Esophagus muscularis mucosa (tissue), 4 donors: ENCODE data around the gene C17orf114.

ENCODE experiments used
- DNase-seq: peaks from one replicate; pipeline ENCODE4 v3.0.0-alpha.2; 2017; ENCODE audit errors: extremely low spot score
- H3K27ac ChIP-seq, 4 donors: fragments of 200-600 bp; sonication (generic); replicated peaks in 1 of 4; 1 replicate in 3 of 4; 2 replicates in 1 of 4; pipeline ENCODE4 v1.5.1; 2016 to 2019; ENCODE audit warnings: mild to moderate bottlenecking in 1 of 4
- H3K27me3 ChIP-seq, 4 donors: fragments of 200-600 bp; sonication (generic); one replicate each; pipeline versions ENCODE4 v1.5.1 to v1.6.0; 2016 to 2019
- H3K36me3 ChIP-seq, 4 donors: fragments of 200-600 bp; sonication (generic); one replicate each; pipeline ENCODE4 v1.5.1; 2016 to 2019
- H3K4me1 ChIP-seq, 4 donors: fragments of 200-600 bp; sonication (generic); one replicate each; pipeline ENCODE4 v1.5.1; 2016 to 2019
- H3K4me3 ChIP-seq, 4 donors: fragments of 200-600 bp; sonication (generic); 1 replicate in 2 of 4; 2 replicates in 2 of 4; pipeline ENCODE4 v1.5.1; 2016 to 2019; ENCODE audit warnings: mild to moderate bottlenecking in 4 of 4, moderate library complexity in 1 of 4
- H3K9me3 ChIP-seq, 4 donors: fragments of 200-600 bp; sonication (generic); 1 replicate in 3 of 4; 2 replicates in 1 of 4; pipeline ENCODE4 v1.5.1; 2016 to 2019
- EP300 ChIP-seq: sonication (generic); formaldehyde crosslinking; IDR thresholded peaks from one replicate; pipeline ENCODE4 v1.6.1; 2017; ENCODE audit warnings: antibody characterized with exemption
- POLR2A ChIP-seq: fragments of 450-650 bp; IDR thresholded peaks from one replicate; pipeline ENCODE4 v1.6.1; 2017; ENCODE audit warnings: antibody characterized with exemption, moderate library complexity, mild to moderate bottlenecking, low read depth
- POLR2AphosphoS5 ChIP-seq, 2 donors: sonication (generic); formaldehyde crosslinking; IDR thresholded peaks; one replicate each; pipeline ENCODE4 v1.6.1; 2017; ENCODE audit warnings: antibody characterized with exemption in 2 of 2
- WGBS: methylation state at CpG from one replicate; pipeline ENCODE4 v1.1.5; 2018; 5-methylcytosine and 5-hydroxymethylcytosine counted together
- intact Hi-C: fragments of 100-400 bp; cut with DNase I; formaldehyde crosslinking; loops from one replicate; pipeline ENCODE4 v1.15.1; 2023
- TF ChIP-seq, protein P1 (sequence below), 3 experiments: fragments of 200-600 bp in 2 of 3; fragments of 450-650 bp in 1 of 3; sonication (generic) in 2 of 3; IDR thresholded peaks; one replicate each; pipeline ENCODE4 v1.5.1; 2017 to 2019; ENCODE audit warnings: antibody characterized with exemption in 3 of 3, mild to moderate bottlenecking in 2 of 3, moderate library complexity in 1 of 3

C17orf114 gene

DNA sequence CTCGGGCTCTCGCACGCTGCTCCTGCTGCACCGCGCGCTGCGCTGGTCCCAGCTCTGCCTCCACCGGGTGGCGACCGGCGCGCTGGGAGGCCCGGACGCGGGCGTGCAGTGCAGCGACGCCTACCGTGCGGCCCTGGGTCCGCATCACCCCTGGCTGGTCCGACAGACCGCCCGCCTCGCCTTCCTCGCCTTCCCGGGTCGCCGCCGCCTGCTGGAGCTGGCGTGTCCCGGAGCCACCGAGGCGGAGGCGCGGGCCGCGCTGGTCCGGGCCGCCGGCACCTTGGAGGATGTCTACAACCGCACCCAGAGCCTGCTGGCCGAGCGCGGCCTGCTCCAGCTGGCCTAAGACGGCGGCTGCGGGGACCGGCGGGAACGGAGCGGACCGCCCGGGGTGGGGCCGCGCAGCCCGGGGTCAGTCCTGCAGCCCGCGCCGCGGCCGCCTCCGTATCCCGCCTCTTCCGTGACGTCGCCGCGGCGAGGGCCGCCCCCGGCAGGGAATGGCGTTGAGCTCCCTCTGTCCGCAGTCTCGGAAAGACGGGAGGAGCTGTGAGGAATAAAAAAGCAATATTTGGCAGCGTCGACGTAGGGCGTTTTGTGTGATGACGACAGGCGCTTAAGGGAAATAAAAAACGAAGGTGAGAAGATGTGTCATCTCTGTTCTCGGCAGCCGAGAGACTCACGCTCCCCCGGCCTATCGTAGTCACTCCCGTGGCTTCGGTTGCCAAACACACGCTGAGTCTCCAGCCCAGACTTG, 12.0 kb downstream of the C17orf114 start:
- H3K27me3 ChIP-seq: peaks cover 0 to 9% (median 3%) of the 10 kb centered on the region in 4 donors
- intact Hi-C loops: loop anchor here (2.0 kb wide), 1 partner anchor 57 kb away; no protein-coding TSS in a partner anchor
- WGBS: 0% methylated on average over 19 of the region's 91 CpGs
- TF ChIP-seq EP300 (no peak), POLR2A (peak; percentile 54), POLR2AphosphoS5 (IDR thresholded peaks at IDR 0.05) (peak; percentile 73 to 94)
- TF ChIP-seq, protein P1, sequence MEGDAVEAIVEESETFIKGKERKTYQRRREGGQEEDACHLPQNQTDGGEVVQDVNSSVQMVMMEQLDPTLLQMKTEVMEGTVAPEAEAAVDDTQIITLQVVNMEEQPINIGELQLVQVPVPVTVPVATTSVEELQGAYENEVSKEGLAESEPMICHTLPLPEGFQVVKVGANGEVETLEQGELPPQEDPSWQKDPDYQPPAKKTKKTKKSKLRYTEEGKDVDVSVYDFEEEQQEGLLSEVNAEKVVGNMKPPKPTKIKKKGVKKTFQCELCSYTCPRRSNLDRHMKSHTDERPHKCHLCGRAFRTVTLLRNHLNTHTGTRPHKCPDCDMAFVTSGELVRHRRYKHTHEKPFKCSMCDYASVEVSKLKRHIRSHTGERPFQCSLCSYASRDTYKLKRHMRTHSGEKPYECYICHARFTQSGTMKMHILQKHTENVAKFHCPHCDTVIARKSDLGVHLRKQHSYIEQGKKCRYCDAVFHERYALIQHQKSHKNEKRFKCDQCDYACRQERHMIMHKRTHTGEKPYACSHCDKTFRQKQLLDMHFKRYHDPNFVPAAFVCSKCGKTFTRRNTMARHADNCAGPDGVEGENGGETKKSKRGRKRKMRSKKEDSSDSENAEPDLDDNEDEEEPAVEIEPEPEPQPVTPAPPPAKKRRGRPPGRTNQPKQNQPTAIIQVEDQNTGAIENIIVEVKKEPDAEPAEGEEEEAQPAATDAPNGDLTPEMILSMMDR (IDR thresholded peaks at IDR 0.05): peak; percentile 81 to 85 (median 82)
- peak overlapping the region; percentile 94 to 98 (median 98) for H3K27ac ChIP-seq
- H3K4me3 ChIP-seq: peak overlapping the region; percentile 71 to 84 (median 74)
- peak; percentile 94 for DNase-seq
- no peaks in the 10 kb centered on the region for H3K36me3 ChIP-seq
- peaks cover 33 to 47% (median 45%) of the 10 kb centered on the region in 4 donors for H3K4me1 ChIP-seq
- H3K9me3 ChIP-seq: no peaks in the 10 kb centered on the region

DNA sequence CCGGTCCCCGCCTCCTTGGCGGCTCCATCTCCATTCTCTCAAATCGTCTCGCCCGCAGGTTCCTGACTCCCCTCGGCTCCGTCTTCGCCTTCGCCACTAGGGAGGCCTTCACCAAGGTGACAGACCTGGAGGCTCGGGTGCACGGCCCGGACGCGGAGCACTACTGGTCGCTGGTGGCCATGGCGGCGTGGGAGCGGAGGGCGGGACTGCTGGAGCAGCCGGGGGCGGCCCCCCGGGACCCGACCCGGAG, 12.5 kb downstream of the C17orf114 start:
- Histone ChIP-seq H3K36me3 (no peaks in the 10 kb centered on the region), H3K4me3 (peak overlapping the region; percentile 71 to 84 (median 74)), H3K4me1 (peaks cover 36 to 50% (median 49%) of the 10 kb centered on the region in 4 donors), H3K9me3 (no peaks in the 10 kb centered on the region), H3K27me3 (peaks cover 0 to 13% (median 4%) of the 10 kb centered on the region in 4 donors), H3K27ac (peak overlapping the region; percentile 94 to 98 (median 98))
- TF ChIP-seq, protein P1 (IDR thresholded peaks at IDR 0.05): no peak
- TF ChIP-seq POLR2A: no peak
- no peak for TF ChIP-seq EP300
- TF ChIP-seq POLR2AphosphoS5 (IDR thresholded peaks at IDR 0.05): no peak
- 0% methylated on average over 20 of the region's 25 CpGs for WGBS
- intact Hi-C loops: loop anchor here (2.0 kb wide), 1 partner anchor 57 kb away; no protein-coding TSS in a partner anchor
- DNase-seq: no peak

DNA sequence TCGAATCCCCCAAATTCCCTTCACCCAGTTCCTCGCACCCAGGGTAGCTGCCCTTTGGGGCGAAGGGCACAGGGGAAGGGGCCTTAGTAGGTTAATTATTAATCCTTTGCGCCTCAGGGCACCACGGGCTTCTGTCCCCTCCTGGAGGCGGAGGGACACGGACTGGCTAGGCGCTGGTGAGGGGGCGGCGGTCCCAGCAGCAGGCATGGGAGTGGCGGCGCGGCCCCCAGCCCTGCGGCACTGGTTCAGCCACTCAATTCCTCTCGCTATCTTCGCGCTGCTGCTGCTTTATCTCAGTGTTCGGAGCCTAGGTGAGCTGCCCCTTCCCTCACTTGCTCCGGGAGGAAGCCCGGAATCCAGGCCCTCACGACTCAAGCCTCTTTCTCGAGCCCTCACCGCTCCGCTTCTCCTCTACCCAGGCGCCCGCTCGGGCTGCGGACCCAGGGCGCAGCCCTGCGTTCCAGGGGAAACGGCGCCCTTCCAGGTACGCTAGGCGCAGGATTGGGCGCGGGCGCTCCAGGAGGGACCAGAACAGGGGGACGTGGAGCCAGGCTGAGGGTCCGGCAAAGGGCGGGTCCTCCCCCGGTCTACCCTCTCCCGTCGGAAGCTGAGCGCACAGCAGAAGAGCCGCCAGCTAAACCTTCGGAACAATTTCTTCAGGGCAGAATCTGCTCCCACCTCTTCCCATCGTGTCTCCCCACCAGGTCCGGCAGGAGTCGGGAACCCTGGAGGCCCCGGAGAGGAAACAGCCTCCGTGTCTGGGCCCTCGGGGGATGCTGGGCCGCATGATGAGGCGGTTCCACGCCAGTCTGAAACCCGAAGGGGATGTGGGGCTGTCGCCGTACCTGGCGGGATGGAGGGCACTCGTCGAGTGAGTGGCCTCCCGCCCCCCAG, 13.1 kb downstream of the C17orf114 start, which contains the start of gene GLTPD2:
GLTPD2 (plus strand) TSS at position 158 of the 894 bp plus-strand sequence; CDS start at position 206, 48 bp downstream.
- intact Hi-C loops: loop anchor here (2.0 kb wide), 1 partner anchor 56 kb away; no protein-coding TSS in a partner anchor
- Histone ChIP-seq H3K27me3 (peaks cover 0 to 17% (median 4%) of the 10 kb centered on the region in 4 donors), H3K36me3 (no peaks in the 10 kb centered on the region), H3K4me1 (peaks cover 36 to 50% (median 49%) of the 10 kb centered on the region in 4 donors), H3K27ac (peak within 1 kb of the TSS; percentile 94 to 98 (median 98)), H3K4me3 (peak within 1 kb of the TSS; percentile 71 to 84 (median 74)), H3K9me3 (no peaks in the 10 kb centered on the region)
- 18% methylated on average over 17 of the region's 62 CpGs for WGBS
- no peak for DNase-seq
- TF ChIP-seq POLR2AphosphoS5 (IDR thresholded peaks at IDR 0.05) (no peak), EP300 (no peak), POLR2A (no peak)
- TF ChIP-seq, protein P1 (IDR thresholded peaks at IDR 0.05): no peak

DNA sequence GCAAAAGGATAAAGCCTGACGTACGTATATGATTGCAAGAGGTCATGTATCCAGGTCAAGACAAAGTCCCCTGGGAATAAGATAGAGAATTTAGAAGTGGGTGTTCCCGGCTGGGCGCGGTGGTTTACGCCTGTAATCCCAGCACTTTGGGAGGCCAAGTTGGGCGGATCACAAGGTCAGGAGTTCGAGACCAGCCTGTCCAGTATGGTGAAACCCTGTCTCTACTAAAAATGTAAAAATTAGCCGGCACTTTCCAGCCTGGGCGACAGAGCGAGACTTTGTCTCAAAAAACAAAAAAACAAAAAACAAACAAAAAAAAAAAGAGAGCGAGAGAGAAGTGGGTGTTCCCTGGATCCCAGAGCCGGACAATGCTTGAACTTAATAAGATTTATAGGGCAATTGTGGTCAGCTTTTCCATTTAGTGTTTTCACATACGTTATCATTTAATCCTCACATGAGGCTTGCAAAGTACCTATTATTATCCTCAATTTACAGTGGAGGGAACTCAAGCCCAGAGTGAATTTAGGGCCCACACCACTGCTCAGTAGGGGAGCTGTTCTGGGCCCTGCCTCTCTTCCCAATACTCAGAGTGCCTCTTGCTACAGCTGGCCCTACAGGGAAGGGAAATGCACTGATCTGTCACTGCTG, 13.8 kb downstream of the C17orf114 start:
- Histone ChIP-seq H3K4me1 (peaks cover 36 to 50% (median 49%) of the 10 kb centered on the region in 4 donors), H3K36me3 (no peaks in the 10 kb centered on the region), H3K27me3 (peaks cover 0 to 25% (median 4%) of the 10 kb centered on the region in 4 donors), H3K9me3 (no peaks in the 10 kb centered on the region), H3K27ac (peak overlapping the region in 3 of 4 donors; percentile 94 to 98 (median 98)), H3K4me3 (peak overlapping the region in 1 of 4 donors; percentile 75)
- intact Hi-C loops: loop anchor here (2.0 kb wide), 1 partner anchor 55 kb away; no protein-coding TSS in a partner anchor
- DNase-seq: no peak
- WGBS: 80% methylated on average over 14 of the region's 14 CpGs
- TF ChIP-seq POLR2A (no peak), EP300 (no peak), POLR2AphosphoS5 (IDR thresholded peaks at IDR 0.05) (no peak)
- TF ChIP-seq, protein P1 (IDR thresholded peaks at IDR 0.05): no peak
